HepG2 (cell line): ENCODE measurements around the gene TYR. TPM values are rescaled to one million over a fixed set of nuclear protein-coding genes. Genes with fewer than 3 reads are reported as not detected.
A peak's percentile ranks its signal among the peaks of the same experiment; 100 is the strongest.

ENCODE experiments used
- ATAC-seq: fragments of 200-7000 bp; cut with Tn5 transposase; 3 replicates; pipeline ENCODE4 v1.9.1; 2020; ENCODE audit warnings: mild to moderate bottlenecking, moderate library complexity
- BruUV-seq: library from RNA; stranded (reverse); fragments of 400-500 nt; replicated peaks from 2 replicates; lab custom pipeline; 2021; lab: Mats Ljungman, UMichigan
- CTCF ChIA-PET: fragments of 300-600 bp; formaldehyde crosslinking; extraction: SDS; loops from one replicate; lab custom pipeline; 2021; ENCODE audit warnings: low total read pairs, inconsistent platforms, low intra/inter-chr PET ratio; lab: Yijun Ruan, JAX
- POLR2A ChIA-PET: fragments of 350-600 bp; sonication (Branson Sonifier 250); formaldehyde crosslinking; loops from one replicate; lab custom pipeline; 2020; ENCODE audit warnings: antibody characterized with exemption, inconsistent platforms; lab: Yijun Ruan, JAX
- DNase-seq: peaks from one replicate; pipeline ENCODE4 v3.0.0-alpha.2; 2015; ENCODE audit warnings: low spot score
- FAIRE-seq: peaks from 3 replicates; lab custom pipeline; 2011; peaks lifted over from hg19 to GRCh38; lab: Jason Lieb, UNC
- H2AFZ ChIP-seq: one replicate; pipeline ENCODE4 v1.6.1; 2011; ENCODE audit warnings: low read length, inconsistent platforms
- H3K27ac ChIP-seq: fragments of 300-600 bp; 3 replicates; pipeline ENCODE4 v1.8.0; 2011; ENCODE audit warnings: mixed run types, mild to moderate bottlenecking, mixed read lengths, low read length, inconsistent platforms; ENCODE audit not compliant: insufficient read depth; ENCODE audit errors: extremely low read length
- H3K27me3 ChIP-seq, 2 experiments: fragments of 200-600 bp in 1 of 2; 2 replicates in 1 of 2; 3 replicates in 1 of 2; pipeline versions ENCODE4 v1.6.0 to v1.8.0; 2011; ENCODE audit warnings: low read length in 2 of 2, mild to moderate bottlenecking in 2 of 2, moderate library complexity in 2 of 2, inconsistent platforms in 1 of 2; ENCODE audit not compliant: insufficient read depth in 2 of 2, control insufficient read depth in 1 of 2
- H3K36me3 ChIP-seq, 2 experiments: fragments of 200-600 bp in 1 of 2; replicated peaks in 1 of 2; 2 replicates in 1 of 2; 3 replicates in 1 of 2; pipeline versions ENCODE4 v1.5.1 to v1.8.0; 2011; ENCODE audit warnings: low read length in 2 of 2, inconsistent platforms in 1 of 2; ENCODE audit not compliant: insufficient read depth in 2 of 2, control insufficient read depth in 1 of 2
- H3K4me1 ChIP-seq: 2 replicates; pipeline ENCODE4 v1.5.1; 2012; ENCODE audit warnings: low read length, inconsistent platforms; ENCODE audit not compliant: insufficient read depth
- H3K4me2 ChIP-seq: 2 replicates; pipeline ENCODE4 v1.6.0; 2011; ENCODE audit warnings: low read depth, low read length, inconsistent platforms
- H3K4me3 ChIP-seq, 3 experiments: fragments of 200-600 bp in 1 of 3; sonication (generic), shearing (Covaris generic) in 1 of 3; replicated peaks in 1 of 3; 2 replicates each; pipeline ENCODE4 v1.5.1; 2011 to 2016; ENCODE audit warnings: low read length in 3 of 3, inconsistent platforms in 2 of 3, low read depth in 2 of 3, mild to moderate bottlenecking in 2 of 3, control low read depth in 1 of 3, mixed read lengths in 1 of 3; ENCODE audit not compliant: insufficient read depth in 1 of 3
- H3K79me2 ChIP-seq: one replicate; pipeline ENCODE4 v1.6.1; 2011; ENCODE audit warnings: low read length, inconsistent platforms; ENCODE audit not compliant: insufficient read depth
- H3K9ac ChIP-seq: 2 replicates; pipeline ENCODE4 v1.6.0; 2011; ENCODE audit warnings: mild to moderate bottlenecking, low read depth, low read length, inconsistent platforms; ENCODE audit not compliant: insufficient read depth
- H3K9me3 ChIP-seq: 2 replicates; pipeline ENCODE4 v1.5.1; 2012; ENCODE audit warnings: mild to moderate bottlenecking, low read length
- H4K20me1 ChIP-seq: 2 replicates; pipeline ENCODE4 v1.6.0; 2011; ENCODE audit warnings: inconsistent platforms, mild to moderate bottlenecking, low read length, moderate library complexity; ENCODE audit not compliant: insufficient read depth
- ATF7 ChIP-seq, 2 experiments: fragments of 450-650 bp in 1 of 2; sonication (generic) in 1 of 2; formaldehyde crosslinking in 1 of 2; IDR thresholded peaks; 2 replicates each; pipeline versions ENCODE4 v1.4.0 to v1.6.1; 2016 to 2020; ENCODE audit warnings: antibody characterized with exemption in 1 of 2, mild to moderate bottlenecking in 1 of 2, missing genetic modification reagents in 1 of 2
- BRD4 ChIP-seq: sonication (generic); formaldehyde crosslinking; IDR thresholded peaks from 2 replicates; pipeline ENCODE4 v1.4.0; 2020; ENCODE audit warnings: missing genetic modification reagents
- CREB1 ChIP-seq, 2 experiments: fragments of 450-650 bp in 1 of 2; IDR thresholded peaks; 2 replicates each; pipeline ENCODE4 v1.6.1; 2016 to 2017; ENCODE audit warnings: control low read depth in 1 of 2, mild to moderate bottlenecking in 1 of 2, missing compliant biosample characterization in 1 of 2, missing genetic modification characterization in 1 of 2
- MEIS2 ChIP-seq: sonication (generic); formaldehyde crosslinking; IDR thresholded peaks from 2 replicates; pipeline ENCODE4 v1.9.0; 2021; ENCODE audit warnings: mild to moderate bottlenecking, missing genetic modification reagents
- ZNF550 ChIP-seq: sonication (generic); formaldehyde crosslinking; IDR thresholded peaks from 2 replicates; pipeline ENCODE4 v1.4.0; 2020; ENCODE audit warnings: mild to moderate bottlenecking, missing genetic modification reagents, borderline replicate concordance
- ZNF75D ChIP-seq: sonication (generic); formaldehyde crosslinking; IDR thresholded peaks from 2 replicates; pipeline ENCODE4 v1.8.1; 2023; ENCODE audit warnings: missing genetic modification reagents, mild to moderate bottlenecking, borderline replicate concordance
- WGBS: methylation state at CpG from one replicate; pipeline ENCODE4 v1.1.6; 2017; ENCODE audit warnings: low lambda C conversion rate; 5-methylcytosine and 5-hydroxymethylcytosine counted together
- in situ Hi-C: cut with HindIII; loops from 2 replicates; pipeline ENCODE4 v1.10.0; 2017; ENCODE audit warnings: low pct_unique_long_range_greater_than_20kb; ENCODE audit not compliant: extremely low pct_ligation_motif_present
- intact Hi-C: fragments of 100-400 bp; cut with micrococcal nuclease; formaldehyde crosslinking; loops from one replicate; pipeline ENCODE4 v1.10.0; 2022; ENCODE audit not compliant: unreplicated experiment
- polyA plus RNA-seq, 8 experiments: library from polyadenylated mRNA; depleted of rRNA in 3 of 8; stranded (reverse) in 7 of 8; unstranded in 1 of 8; fragments of >200 nt; fragmentation: Illumina TruSeq in 4 of 8; extraction: Trizol in 4 of 8; gene quantifications; 2 replicates each; pipeline versions ENCODE4 v1.2.1 to v1.2.3, GENCODE V29; 2011 to 2016; ENCODE audit warnings: low read depth in 4 of 8, missing spikeins in 1 of 8, mixed read lengths in 1 of 8; ENCODE audit not compliant: insufficient read depth in 1 of 8
- total RNA-seq, 5 experiments: library from RNA; depleted of rRNA; stranded (reverse); fragments of >200 nt; fragmentation: Illumina TruSeq; extraction: Trizol; gene quantifications; 2 replicates each; pipeline ENCODE4 v1.2.3, GENCODE V29; 2016; ENCODE audit warnings: low read depth in 1 of 5
- TF ChIP-seq, protein P1 (sequence below): sonication (generic); formaldehyde crosslinking; IDR thresholded peaks from 2 replicates; pipeline ENCODE4 v1.4.0; 2020; ENCODE audit warnings: missing genetic modification reagents, borderline replicate concordance

Gene TYR
- total and polyA plus RNA-seq, 2 of the 13 experiments (the other 11 are each of a cell fraction or from before 2014, with no cell fraction given), result not detected

GRCh38 chr11:89189776-89190175 is 12.1 kb downstream of the TYR start:
- Histone ChIP-seq H4K20me1 (no peaks in the 10 kb centered on the region), H3K4me2 (no peak overlapping the region), H3K9ac (no peak overlapping the region), H2AFZ (no peak overlapping the region), H3K27me3 (no peaks in the 10 kb centered on the region), H3K4me3 (no peak overlapping the region), H3K9me3 (no peaks in the 10 kb centered on the region), H3K79me2 (no peaks in the 10 kb centered on the region), H3K36me3 (no peaks in the 10 kb centered on the region), H3K4me1 (no peaks in the 10 kb centered on the region), H3K27ac (no peak overlapping the region)
- WGBS, result 0% methylated on average over 2 of the region's 2 CpGs
- ChIA-PET POLR2A (no interaction called here), CTCF (no interaction called here)
- no peak for DNase-seq
- ATAC-seq, result no peak
- intact Hi-C loops, result no loop called here
- in situ Hi-C loops, result no loop called here
- FAIRE-seq, result no peak
- no TSS peak for BruUV-seq
- TF ChIP-seq ZNF550 (CRISPR knock-in tag) (no peak), CREB1 (IDR thresholded peaks at IDR 0.05) (peak; percentile 34; the same call in 1 of the 2 replicates), CREB1 (CRISPR knock-in tag; IDR thresholded peaks at IDR 0.05) (no peak)

GRCh38 chr11:89201138-89201537 is 23.5 kb downstream of the TYR start:
- TF ChIP-seq ATF7 (IDR thresholded peaks at IDR 0.05) (peak; percentile 58; the same call in 1 of the 2 replicates), ATF7 (CRISPR knock-in tag; IDR thresholded peaks at IDR 0.05) (no peak), ZNF75D (CRISPR knock-in tag) (no peak), MEIS2 (no peak), BRD4 (no peak)
- TF ChIP-seq, protein P1, sequence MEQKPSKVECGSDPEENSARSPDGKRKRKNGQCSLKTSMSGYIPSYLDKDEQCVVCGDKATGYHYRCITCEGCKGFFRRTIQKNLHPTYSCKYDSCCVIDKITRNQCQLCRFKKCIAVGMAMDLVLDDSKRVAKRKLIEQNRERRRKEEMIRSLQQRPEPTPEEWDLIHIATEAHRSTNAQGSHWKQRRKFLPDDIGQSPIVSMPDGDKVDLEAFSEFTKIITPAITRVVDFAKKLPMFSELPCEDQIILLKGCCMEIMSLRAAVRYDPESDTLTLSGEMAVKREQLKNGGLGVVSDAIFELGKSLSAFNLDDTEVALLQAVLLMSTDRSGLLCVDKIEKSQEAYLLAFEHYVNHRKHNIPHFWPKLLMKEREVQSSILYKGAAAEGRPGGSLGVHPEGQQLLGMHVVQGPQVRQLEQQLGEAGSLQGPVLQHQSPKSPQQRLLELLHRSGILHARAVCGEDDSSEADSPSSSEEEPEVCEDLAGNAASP (CRISPR knock-in tag), result no peak
- no peaks in the 10 kb centered on the region for H3K79me2 ChIP-seq
- H3K27ac ChIP-seq, result no peak overlapping the region
- intact Hi-C loops (no loop called here), in situ Hi-C loops (no loop called here)
- FAIRE-seq, result no peak
- H2AFZ ChIP-seq, result no peak overlapping the region
- no peak overlapping the region for H3K9ac ChIP-seq
- DNase-seq, result no peak
- H3K4me2 ChIP-seq, result no peak overlapping the region
- H3K27me3 ChIP-seq, result no peaks in the 10 kb centered on the region
- no peaks in the 10 kb centered on the region for H3K9me3 ChIP-seq
- BruUV-seq, result no TSS peak
- H3K4me1 ChIP-seq, result no peaks in the 10 kb centered on the region
- no peaks in the 10 kb centered on the region for H3K36me3 ChIP-seq
- ATAC-seq, result no peak
- no peak overlapping the region for H3K4me3 ChIP-seq
- POLR2A ChIA-PET, result no interaction called here
- H4K20me1 ChIP-seq, result no peaks in the 10 kb centered on the region
- CTCF ChIA-PET, result no interaction called here
- WGBS, result 0% methylated on average over 1 of the region's 1 CpG
